ENCODE results near the gene RAP1B. TPM values are rescaled to one million over a fixed set of nuclear protein-coding genes. Genes with fewer than 3 reads are reported as not detected.

RAP1B gene
- total and polyA plus RNA-seq, 9 of the 15 experiments (the other 6 are each of a cell fraction or from before 2014, with no cell fraction given) = 107 to 309 (median 170) TPM

DNA sequence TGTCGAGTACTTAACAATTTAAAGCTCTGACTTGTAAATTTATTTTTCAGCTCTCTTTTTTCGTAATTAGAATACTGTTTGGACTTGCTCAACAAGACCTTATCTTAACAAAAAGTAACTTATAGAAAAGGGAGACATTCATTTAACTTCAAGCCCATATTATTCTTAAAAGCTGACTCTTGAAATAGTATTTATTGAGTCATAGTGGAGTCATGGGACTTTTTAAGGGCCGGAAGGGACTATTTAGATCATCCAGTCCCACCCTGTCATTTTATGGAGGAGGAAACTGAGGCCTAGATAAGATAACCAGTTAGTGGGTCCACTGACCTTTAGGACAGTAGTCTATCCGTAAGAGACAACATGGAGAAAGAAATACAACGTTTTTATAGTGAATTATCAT is 1.5 kb downstream of the RAP1B start:
- peaks cover 24% of the 10 kb centered on the region for H4K20me1 ChIP-seq (replicated peaks; ENCODE audit: control insufficient read depth, insufficient read depth, low read length)
- no peak overlapping the region for H2AFZ ChIP-seq (ENCODE audit: low read depth, low read length)
- no peaks in the 10 kb centered on the region for H3K9me3 ChIP-seq (replicated peaks; ENCODE audit: control insufficient read depth, insufficient read depth, low read depth, low read length)
- 1% methylated on average over 5 of the region's 5 CpGs for WGBS (ENCODE audit: insufficient coverage, low coverage, missing lambda C conversion rate)
- H3K4me2 ChIP-seq (ENCODE audit: insufficient read depth, low read length) = peak overlapping the region; percentile 80
- peak; percentile 30 to 59 (median 55) for DNase-seq (ENCODE audit: extremely low read depth in 1 of 4, low spot score in 3 of 4)
- CTCF ChIA-PET (ENCODE audit: low intra/inter-chr PET ratio) = no interaction called here
- no peak for FAIRE-seq
- peaks cover 14 to 28% of the 10 kb centered on the region in 2 experiments for H3K4me1 ChIP-seq (replicated peaks in 1 of 2; ENCODE audit: control insufficient read depth in 2 of 2, insufficient read depth in 2 of 2, low read length in 2 of 2)
- H3K79me2 ChIP-seq (ENCODE audit: control insufficient read depth, insufficient read depth, low read length) = peaks cover 63% of the 10 kb centered on the region
- POLR2A ChIA-PET = interaction anchor here (1.0 to 2.1 kb wide), 2 partner anchors 9 to 12 kb away, joined by 3 to 5 read pairs; no protein-coding TSS in a partner anchor
- H3K27ac ChIP-seq (ENCODE audit: extremely low read depth, low read depth, low read length) = peak overlapping the region; percentile 93
- BruUV-seq (replicated peaks) = TSS peak; percentile 48
- peak overlapping the region in 1 of 2 experiments; percentile 86; a peak in 2 of 4 replicates for H3K9ac ChIP-seq (ENCODE audit: insufficient read depth in 1 of 2, low read depth in 2 of 2, low read length in 2 of 2)
- in situ Hi-C loops (cut with MboI) = no loop called here
- ATAC-seq = no peak
- H3K9me1 ChIP-seq (ENCODE audit: control insufficient read depth, insufficient read depth, low read length) = peaks cover 4% of the 10 kb centered on the region
- H3K36me3 ChIP-seq (ENCODE audit: control insufficient read depth, insufficient read depth, low read length) = peaks cover 23% of the 10 kb centered on the region
- H3K4me3 ChIP-seq = peak overlapping the region; percentile 92
- intact Hi-C loops (cut with micrococcal nuclease) = loop anchor here (1.0 to 5.0 kb wide), 3 partner anchors 22 to 245 kb away; no protein-coding TSS in a partner anchor
- H3K27me3 ChIP-seq (ENCODE audit: control insufficient read depth in 2 of 2, insufficient read depth in 2 of 2, low read length in 2 of 2) = no peaks in the 10 kb centered on the region
- TF ChIP-seq BCOR (IDR thresholded peaks at IDR 0.05) (peak; percentile 57; the same call in 1 of the 2 replicates), SNRNP70 (optimal IDR thresholded peaks at IDR 0.05; ENCODE audit: low read depth, low read length) (no peak), NFIC (IDR thresholded peaks at IDR 0.05) (no peak), SMARCA4 (IDR thresholded peaks at IDR 0.05) (peak; percentile 67), ARID1B (IDR thresholded peaks at IDR 0.05) (peak; percentile 55), GATAD2B (IDR thresholded peaks at IDR 0.05; ENCODE audit: borderline replicate concordance) (peak; percentile 27; the same call in 1 of the 2 replicates), PML (IDR thresholded peaks at IDR 0.05; ENCODE audit: low read length) (no peak), GABPB2 (CRISPR knock-in tag; conservative IDR thresholded peaks at IDR 0.05) (no peak), CBFA2T3 (IDR thresholded peaks at IDR 0.05) (peak; percentile 39), JUND (IDR thresholded peaks at IDR 0.05; ENCODE audit: borderline replicate concordance, low read depth, low read length) (peak; percentile 43; the same call in 1 of the 2 replicates), JUND (tag; IDR thresholded peaks at IDR 0.05; ENCODE audit: borderline replicate concordance, low read depth, low read length) (no peak; the same call in 2 of the 3 replicates), POLR2H (tag; IDR thresholded peaks at IDR 0.05; ENCODE audit: low read depth) (peak; percentile 52; the same call in 1 of the 2 replicates), RCOR1 (IDR thresholded peaks at IDR 0.05; ENCODE audit: borderline replicate concordance in 1 of 2, low read depth in 2 of 2, low read length in 2 of 2) (0 out of 4 replicates have a peak, but pooled peaks of 1 of the 2 experiments have one; percentile 25), PCBP1 (IDR thresholded peaks at IDR 0.05; ENCODE audit: low read depth, low read length, poor library complexity, severe bottlenecking) (no peak), ETV1 (tag; conservative IDR thresholded peaks at IDR 0.05; ENCODE audit: low read depth) (peak; percentile 13; the same call in 1 of the 2 replicates), DPF2 (IDR thresholded peaks at IDR 0.05) (peak; percentile 42; the same call in 1 of the 2 replicates), SREBF2 (CRISPR knock-in tag; IDR thresholded peaks at IDR 0.05) (no peak), ZNF143 (CRISPR knock-in tag; IDR thresholded peaks at IDR 0.05) (no peak), EP300 (IDR thresholded peaks at IDR 0.05; ENCODE audit: low read length) (peak; percentile 50; the same call in 1 of the 2 replicates), SPI1 (IDR thresholded peaks at IDR 0.05; ENCODE audit: borderline replicate concordance, low read depth, low read length) (no peak)
- TF ChIP-seq, protein P1, sequence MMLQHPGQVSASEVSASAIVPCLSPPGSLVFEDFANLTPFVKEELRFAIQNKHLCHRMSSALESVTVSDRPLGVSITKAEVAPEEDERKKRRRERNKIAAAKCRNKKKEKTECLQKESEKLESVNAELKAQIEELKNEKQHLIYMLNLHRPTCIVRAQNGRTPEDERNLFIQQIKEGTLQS (IDR thresholded peaks at IDR 0.05) = peak; percentile 39; the same call in 1 of the 2 replicates
- TF ChIP-seq, protein P1 (CRISPR knock-in tag; conservative IDR thresholded peaks at IDR 0.05) = no peak
- TF ChIP-seq, protein P2, sequence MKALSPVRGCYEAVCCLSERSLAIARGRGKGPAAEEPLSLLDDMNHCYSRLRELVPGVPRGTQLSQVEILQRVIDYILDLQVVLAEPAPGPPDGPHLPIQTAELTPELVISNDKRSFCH (CRISPR knock-in tag; IDR thresholded peaks at IDR 0.05) = no peak
- TF ChIP-seq, protein P2 (tag; IDR thresholded peaks at IDR 0.05) = 0 out of 2 replicates have a peak, but pooled peaks have one; percentile 28
- TF ChIP-seq, protein P3, sequence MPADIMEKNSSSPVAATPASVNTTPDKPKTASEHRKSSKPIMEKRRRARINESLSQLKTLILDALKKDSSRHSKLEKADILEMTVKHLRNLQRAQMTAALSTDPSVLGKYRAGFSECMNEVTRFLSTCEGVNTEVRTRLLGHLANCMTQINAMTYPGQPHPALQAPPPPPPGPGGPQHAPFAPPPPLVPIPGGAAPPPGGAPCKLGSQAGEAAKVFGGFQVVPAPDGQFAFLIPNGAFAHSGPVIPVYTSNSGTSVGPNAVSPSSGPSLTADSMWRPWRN (IDR thresholded peaks at IDR 0.05; ENCODE audit: low read depth) = no peak

All from K562 (cell line).